GM23338 (cell line): ENCODE measurements around the gene PPBP. TPM values are rescaled to one million over a fixed set of nuclear protein-coding genes. Genes with fewer than 3 reads are reported as not detected.

Experiments
- ATAC-seq: fragments of 200-7000 bp; cut with Tn5 transposase; 3 replicates; pipeline ENCODE4 v1.9.1; 2020
- DNase-seq: peaks from one replicate; pipeline ENCODE4 v3.0.0-alpha.2; 2015; ENCODE audit warnings: low spot score
- H2AFZ ChIP-seq: fragments of 200-600 bp; sonication (generic); 2 replicates; pipeline ENCODE4 v1.8.0; 2016; ENCODE audit warnings: antibody characterized with exemption, mild to moderate bottlenecking, moderate library complexity
- H3F3A ChIP-seq: fragments of 200-600 bp; sonication (generic); replicated peaks from 2 replicates; pipeline ENCODE4 v1.8.0; 2017; ENCODE audit warnings: antibody characterized with exemption, mixed run types, low read depth
- H3K27ac ChIP-seq: fragments of 200-600 bp; sonication (generic); 2 replicates; pipeline ENCODE4 v1.6.1; 2016; ENCODE audit warnings: low read depth
- H3K27me3 ChIP-seq: fragments of 200-600 bp; sonication (generic); 2 replicates; pipeline ENCODE4 v1.8.0; 2016; ENCODE audit warnings: mild to moderate bottlenecking, mixed run types, moderate library complexity; ENCODE audit not compliant: insufficient read depth
- H3K36me3 ChIP-seq: fragments of 200-600 bp; sonication (generic); 2 replicates; pipeline ENCODE4 v1.8.0; 2016; ENCODE audit warnings: mild to moderate bottlenecking; ENCODE audit not compliant: insufficient read depth
- H3K4me1 ChIP-seq: fragments of 200-600 bp; sonication (generic); 2 replicates; pipeline ENCODE4 v1.8.0; 2016; ENCODE audit warnings: mild to moderate bottlenecking, moderate library complexity; ENCODE audit not compliant: insufficient read depth
- H3K4me2 ChIP-seq: fragments of 200-600 bp; sonication (generic); 2 replicates; pipeline ENCODE4 v1.7.1; 2017; ENCODE audit warnings: mixed run types
- H3K4me3 ChIP-seq: fragments of 200-600 bp; sonication (generic); 2 replicates; pipeline ENCODE4 v1.6.1; 2016; ENCODE audit warnings: mixed run types
- H3K79me2 ChIP-seq: fragments of 200-600 bp; sonication (generic); replicated peaks from 2 replicates; pipeline ENCODE4 v1.8.0; 2017; ENCODE audit warnings: mild to moderate bottlenecking; ENCODE audit not compliant: insufficient read depth
- H3K9me2 ChIP-seq: fragments of 200-600 bp; sonication (generic); 2 replicates; pipeline ENCODE4 v1.8.0; 2017; ENCODE audit not compliant: insufficient read depth
- H4K20me1 ChIP-seq: fragments of 200-600 bp; sonication (generic); replicated peaks from 2 replicates; pipeline ENCODE4 v1.8.0; 2017; ENCODE audit warnings: mild to moderate bottlenecking; ENCODE audit not compliant: insufficient read depth
- H3K27ac Mint-ChIP-seq: 2 replicates; pipeline ENCODE4 v1.8.0; 2020; ENCODE audit warnings: inconsistent platforms, mild to moderate bottlenecking, moderate library complexity, mixed read lengths
- H3K27me3 Mint-ChIP-seq: 3 replicates; pipeline ENCODE4 v1.8.0; 2022; ENCODE audit warnings: low read depth, mild to moderate bottlenecking, moderate library complexity, mixed read lengths, inconsistent platforms; ENCODE audit not compliant: insufficient read depth, poor library complexity
- H3K36me3 Mint-ChIP-seq: 3 replicates; pipeline ENCODE4 v1.8.0; 2021; ENCODE audit warnings: low read depth, mild to moderate bottlenecking, inconsistent platforms, moderate library complexity, mixed read lengths
- H3K4me1 Mint-ChIP-seq: 3 replicates; pipeline ENCODE4 v1.8.0; 2020; ENCODE audit warnings: mild to moderate bottlenecking, inconsistent platforms, mixed read lengths
- H3K4me3 Mint-ChIP-seq: 3 replicates; pipeline ENCODE4 v1.8.0; 2021; ENCODE audit warnings: moderate library complexity, mild to moderate bottlenecking, inconsistent platforms, mixed read lengths
- H3K9me3 Mint-ChIP-seq: 3 replicates; pipeline ENCODE4 v1.8.0; 2020; ENCODE audit warnings: moderate library complexity, mild to moderate bottlenecking, inconsistent platforms, mixed read lengths
- CREB1 ChIP-seq: fragments of 250-450 bp; sonication (Bioruptor Pico); IDR thresholded peaks from 2 replicates; pipeline ENCODE4 v1.5.0; 2020; ENCODE audit warnings: low read depth, mild to moderate bottlenecking, moderate library complexity
- CTCF ChIP-seq, 2 experiments: fragments of 200-600 bp in 1 of 2; sonication (generic) in 1 of 2; conservative IDR thresholded peaks; 2 replicates each; pipeline versions ENCODE4 v1.5.1 to v1.6.1; 2016 to 2017; ENCODE audit warnings: antibody characterized with exemption in 2 of 2, low read depth in 2 of 2, mild to moderate bottlenecking in 2 of 2, moderate library complexity in 1 of 2
- ETS1 ChIP-seq: IDR thresholded peaks from 2 replicates; pipeline ENCODE4 v1.6.1; 2016; ENCODE audit warnings: antibody characterized with exemption
- JUNB ChIP-seq: IDR thresholded peaks from one replicate; pipeline ENCODE4 v1.6.1; 2016; ENCODE audit warnings: antibody characterized with exemption; ENCODE audit not compliant: unreplicated experiment
- NANOG ChIP-seq: IDR thresholded peaks from 2 replicates; pipeline ENCODE4 v1.6.1; 2016; ENCODE audit warnings: antibody characterized with exemption, borderline replicate concordance
- POLR2AphosphoS5 ChIP-seq: IDR thresholded peaks from 2 replicates; pipeline ENCODE4 v1.6.1; 2016; ENCODE audit warnings: antibody characterized with exemption, low read depth
- REST ChIP-seq: IDR thresholded peaks from one replicate; pipeline ENCODE4 v1.6.1; 2018; ENCODE audit warnings: antibody characterized with exemption; ENCODE audit not compliant: unreplicated experiment
- STAT1 ChIP-seq: IDR thresholded peaks from one replicate; pipeline ENCODE4 v1.6.1; 2016; ENCODE audit warnings: antibody characterized with exemption; ENCODE audit not compliant: unreplicated experiment
- ZNF114 ChIP-seq: fragments of 250-450 bp; sonication (Bioruptor Pico); IDR thresholded peaks from 2 replicates; pipeline ENCODE4 v1.5.0; 2020; ENCODE audit warnings: mild to moderate bottlenecking, moderate library complexity
- ZNF462 ChIP-seq: fragments of 250-450 bp; sonication (Bioruptor Pico); IDR thresholded peaks from 2 replicates; pipeline ENCODE4 v1.5.0; 2020; ENCODE audit warnings: mild to moderate bottlenecking, moderate library complexity
- polyA plus RNA-seq: library from polyadenylated mRNA; unstranded; fragments of >200 nt; fragmentation: Nextera tagmentation; extraction: Ambion mirVana; gene quantifications from 2 replicates; pipeline ENCODE4 v1.2.1, GENCODE V29; 2016
- total RNA-seq: library from RNA; depleted of rRNA; stranded (reverse); fragments of >200 nt; shearing (Covaris generic); gene quantifications from 2 replicates; pipeline ENCODE4 v1.2.3, GENCODE V29; 2014

PPBP gene
- total and polyA plus RNA-seq, 2 experiments from 2014 or later = 0.35 to 0.50 TPM

- no peak overlapping the region for H2AFZ ChIP-seq
- no peaks in the 10 kb centered on the region for H3K36me3 ChIP-seq
- 0 out of 2 replicates have a peak overlapping the region, but pooled peaks have one; percentile 16 for H3K27ac ChIP-seq
- H3K4me3 Mint-ChIP-seq = no peak overlapping the region
- H3K4me1 ChIP-seq = peaks cover 14% of the 10 kb centered on the region
- H3K4me3 ChIP-seq = no peak overlapping the region
- no peak for DNase-seq
- no peaks in the 10 kb centered on the region for H3K27me3 ChIP-seq
- H3K79me2 ChIP-seq = no peaks in the 10 kb centered on the region
- H3K4me2 ChIP-seq = no peak overlapping the region
- H3K9me2 ChIP-seq = no peaks in the 10 kb centered on the region
- peaks cover 4% of the 10 kb centered on the region; the same call in 1 of the 3 replicates for H3K9me3 Mint-ChIP-seq
- peaks cover 20% of the 10 kb centered on the region for H3K36me3 Mint-ChIP-seq
- 0 out of 2 replicates have a peak overlapping the region, but pooled peaks have one; percentile 68 for H3K27ac Mint-ChIP-seq
- no peaks in the 10 kb centered on the region for H4K20me1 ChIP-seq
- H3K4me1 Mint-ChIP-seq = peaks cover 23% of the 10 kb centered on the region
- no peaks in the 10 kb centered on the region for H3F3A ChIP-seq
- no peaks in the 10 kb centered on the region for H3K27me3 Mint-ChIP-seq
- no peak for TF ChIP-seq ZNF114
- no peak for TF ChIP-seq CREB1
- TF ChIP-seq JUNB = no peak
- TF ChIP-seq STAT1 = no peak
- no peak for TF ChIP-seq CTCF (conservative IDR thresholded peaks at IDR 0.05; ENCODE audit: low read depth in 2 of 2)
- TF ChIP-seq ETS1 = no peak
- TF ChIP-seq POLR2AphosphoS5 = no peak
- no peak for TF ChIP-seq ZNF462 (CRISPR knock-in tag)
- TF ChIP-seq REST = no peak
- no peak for TF ChIP-seq NANOG
- ATAC-seq = no peak
Observed at GRCh38 chr4:73990988-73991741, 3.2 kb upstream of the PPBP start.
